Measurements from ENCODE around the gene FLOT1. TPM values are rescaled to one million over a fixed set of nuclear protein-coding genes. Genes with fewer than 3 reads are reported as not detected.

FLOT1 gene
- polyA plus RNA-seq, 1 experiment, result 155 TPM

DNA sequence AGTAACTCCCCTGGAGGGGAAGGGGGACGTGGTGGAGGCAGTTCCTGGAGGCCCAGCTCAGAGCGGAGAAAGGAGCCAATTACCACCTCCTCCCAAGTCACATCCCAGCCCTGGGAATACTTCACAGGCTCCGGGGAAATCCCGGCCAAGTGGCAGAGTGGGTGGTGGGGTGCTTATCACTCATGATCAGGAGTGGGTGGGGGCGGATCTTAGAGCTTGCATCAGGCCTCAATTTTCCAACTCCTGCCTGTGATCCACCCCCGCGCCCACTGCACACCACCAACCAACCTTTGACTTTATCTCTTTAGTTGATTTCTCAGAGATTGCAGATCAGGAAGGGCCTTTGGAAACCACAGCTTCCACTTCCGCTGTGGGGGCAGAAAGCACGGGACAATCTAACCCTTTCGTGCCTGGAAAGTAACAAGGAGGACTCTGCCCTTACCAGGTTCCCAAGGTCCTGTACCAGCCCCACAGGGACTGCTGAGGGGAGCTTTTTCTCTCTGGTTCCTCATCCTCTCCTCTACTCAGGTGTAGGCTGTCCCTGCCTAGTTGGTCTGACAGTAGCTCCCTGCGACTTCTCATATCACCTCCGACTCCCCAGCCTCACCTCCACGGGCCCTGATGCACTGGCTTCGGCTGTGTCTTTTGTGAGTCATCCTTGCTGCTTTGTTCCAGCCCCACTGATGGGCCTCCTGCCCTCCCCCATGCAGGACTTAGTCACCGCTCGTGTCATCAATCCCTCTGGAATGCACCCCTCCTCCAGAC, 26.8 kb upstream of the FLOT1 start:
- peak overlapping the region; percentile 49 for H3K4me3 ChIP-seq (ENCODE audit: low read depth, low read length)
- CTCF ChIA-PET, result interaction anchor here (0.8 to 1.7 kb wide), 6 partner anchors 17 to 318 kb away, joined by 3 to 7 read pairs (median 4); partner anchors contain the start of gene DHX16
- H3K27ac ChIP-seq (ENCODE audit: low read depth, low read length), result peak overlapping the region; percentile 100
- no peaks in the 10 kb centered on the region for H3K9me3 ChIP-seq (ENCODE audit: control insufficient read depth, insufficient read depth, low read length)
- DNase-seq (ENCODE audit: low read depth, low spot score), result peak; percentile 86
- H3K27me3 ChIP-seq (ENCODE audit: control insufficient read depth, insufficient read depth, low read length), result no peaks in the 10 kb centered on the region
- POLR2A ChIA-PET, result interaction anchor here (0.6 to 2.7 kb wide), 12 partner anchors 9 to 154 kb away, joined by 3 to 22 read pairs (median 8); partner anchors contain the start of gene IER3
- TF ChIP-seq, protein P1, sequence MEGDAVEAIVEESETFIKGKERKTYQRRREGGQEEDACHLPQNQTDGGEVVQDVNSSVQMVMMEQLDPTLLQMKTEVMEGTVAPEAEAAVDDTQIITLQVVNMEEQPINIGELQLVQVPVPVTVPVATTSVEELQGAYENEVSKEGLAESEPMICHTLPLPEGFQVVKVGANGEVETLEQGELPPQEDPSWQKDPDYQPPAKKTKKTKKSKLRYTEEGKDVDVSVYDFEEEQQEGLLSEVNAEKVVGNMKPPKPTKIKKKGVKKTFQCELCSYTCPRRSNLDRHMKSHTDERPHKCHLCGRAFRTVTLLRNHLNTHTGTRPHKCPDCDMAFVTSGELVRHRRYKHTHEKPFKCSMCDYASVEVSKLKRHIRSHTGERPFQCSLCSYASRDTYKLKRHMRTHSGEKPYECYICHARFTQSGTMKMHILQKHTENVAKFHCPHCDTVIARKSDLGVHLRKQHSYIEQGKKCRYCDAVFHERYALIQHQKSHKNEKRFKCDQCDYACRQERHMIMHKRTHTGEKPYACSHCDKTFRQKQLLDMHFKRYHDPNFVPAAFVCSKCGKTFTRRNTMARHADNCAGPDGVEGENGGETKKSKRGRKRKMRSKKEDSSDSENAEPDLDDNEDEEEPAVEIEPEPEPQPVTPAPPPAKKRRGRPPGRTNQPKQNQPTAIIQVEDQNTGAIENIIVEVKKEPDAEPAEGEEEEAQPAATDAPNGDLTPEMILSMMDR (IDR thresholded peaks at IDR 0.05; ENCODE audit: low read depth, low read length), result no peak

DNA sequence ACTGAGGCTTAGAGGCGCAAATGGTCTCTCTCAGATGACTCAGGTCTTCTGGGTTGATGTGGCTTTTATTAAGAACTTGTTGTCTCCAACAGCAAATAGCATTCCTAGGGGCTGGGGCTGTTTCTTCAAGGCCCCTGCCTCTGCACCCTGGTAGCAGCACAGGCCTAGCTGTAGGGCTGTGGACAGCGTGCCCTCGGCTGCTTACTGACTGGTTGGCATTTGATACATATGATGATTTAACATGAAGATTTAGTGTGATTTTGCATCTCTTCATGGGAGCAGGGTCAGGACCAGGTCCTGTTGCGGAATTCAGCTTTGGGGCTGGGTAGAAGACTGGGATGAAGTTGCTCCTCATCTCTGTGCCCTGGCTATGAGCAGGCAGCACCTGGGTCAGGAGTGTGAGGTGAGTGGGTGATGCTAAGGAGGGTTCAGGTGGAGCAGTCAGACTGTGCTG, 26.2 kb upstream of the FLOT1 start:
- ChIA-PET CTCF (interaction anchor here (0.8 to 1.7 kb wide), 5 partner anchors 16 to 96 kb away, joined by 3 to 7 read pairs (median 5); partner anchors contain the start of gene DHX16), POLR2A (interaction anchor here (1.0 to 2.7 kb wide), 8 partner anchors 9 to 47 kb away, joined by 3 to 22 read pairs (median 8); partner anchors contain the start of gene IER3)
- Histone ChIP-seq H3K4me3 (ENCODE audit: low read depth, low read length) (no peak overlapping the region), H3K27ac (ENCODE audit: low read depth, low read length) (peak overlapping the region; percentile 100), H3K9me3 (ENCODE audit: control insufficient read depth, insufficient read depth, low read length) (no peaks in the 10 kb centered on the region), H3K27me3 (ENCODE audit: control insufficient read depth, insufficient read depth, low read length) (no peaks in the 10 kb centered on the region)
- TF ChIP-seq, protein P1 (IDR thresholded peaks at IDR 0.05; ENCODE audit: low read depth, low read length), result no peak
- no peak for DNase-seq (ENCODE audit: low read depth, low spot score)

DNA sequence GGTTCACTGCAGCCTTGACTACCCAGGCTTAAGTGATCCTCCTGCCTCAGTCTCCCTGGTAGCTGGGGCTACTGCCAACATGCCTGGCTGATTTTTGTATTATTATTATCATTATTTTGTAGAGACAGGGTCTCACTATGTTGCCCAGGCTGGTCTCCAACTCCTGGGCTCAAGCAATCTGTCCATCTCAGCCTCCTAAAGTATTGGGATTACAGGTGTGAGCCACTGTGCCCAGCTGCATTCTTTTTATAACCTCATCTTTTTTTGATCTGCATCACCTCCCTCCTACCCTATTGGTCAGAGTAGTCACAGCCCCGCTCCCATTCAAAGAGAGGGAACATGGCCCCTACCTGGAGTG, 25.4 kb upstream of the FLOT1 start:
- Histone ChIP-seq H3K27me3 (ENCODE audit: control insufficient read depth, insufficient read depth, low read length) (no peaks in the 10 kb centered on the region), H3K4me3 (ENCODE audit: low read depth, low read length) (no peak overlapping the region), H3K27ac (ENCODE audit: low read depth, low read length) (no peak overlapping the region), H3K9me3 (ENCODE audit: control insufficient read depth, insufficient read depth, low read length) (no peaks in the 10 kb centered on the region)
- ChIA-PET POLR2A (no interaction called here), CTCF (no interaction called here)
- DNase-seq (ENCODE audit: low read depth, low spot score), result no peak
- TF ChIP-seq, protein P1 (IDR thresholded peaks at IDR 0.05; ENCODE audit: low read depth, low read length), result no peak

DNA sequence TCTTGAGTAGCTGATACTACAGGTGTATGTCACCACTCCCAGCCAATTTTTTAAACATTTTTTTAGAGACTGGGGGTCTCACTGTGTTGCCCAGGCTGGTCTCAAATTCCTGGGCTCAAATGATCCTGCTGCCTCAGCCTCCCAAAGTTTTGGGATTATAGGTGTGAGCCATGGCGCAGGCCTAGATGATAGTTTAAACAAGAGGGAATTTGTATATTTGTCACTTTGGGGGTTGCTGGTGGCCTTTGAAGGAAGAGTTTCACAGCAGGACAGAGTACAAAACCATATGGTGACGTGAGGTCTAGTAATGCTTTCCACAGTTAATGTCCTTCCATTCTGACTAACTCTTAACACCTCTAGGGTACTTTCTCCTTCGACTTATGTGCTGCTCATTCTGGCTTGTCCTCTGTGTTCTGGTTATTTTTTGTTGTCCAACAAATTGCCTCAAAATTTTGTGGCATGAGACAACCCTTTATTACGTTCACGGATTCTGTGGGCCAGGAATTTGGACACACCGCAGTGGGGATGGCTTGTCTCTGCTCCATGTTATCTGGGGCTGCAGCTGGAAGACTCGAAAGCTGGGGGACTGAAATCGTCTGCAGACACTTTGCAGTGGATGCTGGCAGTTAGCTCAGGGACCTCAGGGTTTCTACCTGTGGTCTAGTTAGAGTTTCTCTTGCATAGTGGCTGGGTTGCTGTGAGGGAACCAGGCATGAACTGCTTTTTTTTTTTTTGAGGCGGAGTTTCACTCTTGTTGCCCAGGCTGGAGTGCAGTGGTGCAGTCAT, 24.9 kb upstream of the FLOT1 start:
- TF ChIP-seq, protein P1 (IDR thresholded peaks at IDR 0.05; ENCODE audit: low read depth, low read length), result no peak
- DNase-seq (ENCODE audit: low read depth, low spot score), result no peak
- H3K27me3 ChIP-seq (ENCODE audit: control insufficient read depth, insufficient read depth, low read length), result no peaks in the 10 kb centered on the region
- ChIA-PET POLR2A (interaction anchor here (1.4 kb wide), 1 partner anchor 23 kb away, joined by 7 read pairs; the partner anchor contains the start of gene IER3), CTCF (interaction anchor here (1.0 kb wide), 1 partner anchor 13 kb away, joined by 3 read pairs; no protein-coding TSS in a partner anchor)
- no peak overlapping the region for H3K4me3 ChIP-seq (ENCODE audit: low read depth, low read length)
- no peak overlapping the region for H3K27ac ChIP-seq (ENCODE audit: low read depth, low read length)
- H3K9me3 ChIP-seq (ENCODE audit: control insufficient read depth, insufficient read depth, low read length), result no peaks in the 10 kb centered on the region

All from AG04450 (cell line).